Dendritic cell treated with granulocyte-macrophage colony-stimulating factor and Interleukin-4, amounts not matched to agents 40 ng/mL and 50 ng/mL, for 4 days (primary cell): ENCODE measurements around the gene GOLPH3.
"Not testable (repeated sequence)": the region's sequence is repeated elsewhere in the genome, so short reads cannot be mapped to it uniquely, and the experiment has no call there.

Experiments
- H3K27ac Mint-ChIP-seq: one replicate; pipeline ENCODE4 v1.8.0; 2022; ENCODE audit warnings: mild to moderate bottlenecking, mixed read lengths
- H3K27me3 Mint-ChIP-seq: one replicate; pipeline ENCODE4 v1.8.0; 2022; ENCODE audit warnings: mild to moderate bottlenecking, mixed read lengths
- H3K36me3 Mint-ChIP-seq: one replicate; pipeline ENCODE4 v1.8.0; 2022; ENCODE audit warnings: low read depth, mixed read lengths
- H3K4me1 Mint-ChIP-seq: one replicate; pipeline ENCODE4 v1.8.0; 2022; ENCODE audit warnings: low read depth, mixed read lengths
- H3K4me3 Mint-ChIP-seq: one replicate; pipeline ENCODE4 v1.8.0; 2022; ENCODE audit warnings: mild to moderate bottlenecking, moderate library complexity, mixed read lengths
- H3K9me3 Mint-ChIP-seq: one replicate; pipeline ENCODE4 v1.8.0; 2022; ENCODE audit warnings: mixed read lengths
- intact Hi-C: fragments of 100-400 bp; cut with micrococcal nuclease; formaldehyde crosslinking; loops from one replicate; pipeline ENCODE4 v1.15.0; 2022

The GOLPH3 gene

DNA sequence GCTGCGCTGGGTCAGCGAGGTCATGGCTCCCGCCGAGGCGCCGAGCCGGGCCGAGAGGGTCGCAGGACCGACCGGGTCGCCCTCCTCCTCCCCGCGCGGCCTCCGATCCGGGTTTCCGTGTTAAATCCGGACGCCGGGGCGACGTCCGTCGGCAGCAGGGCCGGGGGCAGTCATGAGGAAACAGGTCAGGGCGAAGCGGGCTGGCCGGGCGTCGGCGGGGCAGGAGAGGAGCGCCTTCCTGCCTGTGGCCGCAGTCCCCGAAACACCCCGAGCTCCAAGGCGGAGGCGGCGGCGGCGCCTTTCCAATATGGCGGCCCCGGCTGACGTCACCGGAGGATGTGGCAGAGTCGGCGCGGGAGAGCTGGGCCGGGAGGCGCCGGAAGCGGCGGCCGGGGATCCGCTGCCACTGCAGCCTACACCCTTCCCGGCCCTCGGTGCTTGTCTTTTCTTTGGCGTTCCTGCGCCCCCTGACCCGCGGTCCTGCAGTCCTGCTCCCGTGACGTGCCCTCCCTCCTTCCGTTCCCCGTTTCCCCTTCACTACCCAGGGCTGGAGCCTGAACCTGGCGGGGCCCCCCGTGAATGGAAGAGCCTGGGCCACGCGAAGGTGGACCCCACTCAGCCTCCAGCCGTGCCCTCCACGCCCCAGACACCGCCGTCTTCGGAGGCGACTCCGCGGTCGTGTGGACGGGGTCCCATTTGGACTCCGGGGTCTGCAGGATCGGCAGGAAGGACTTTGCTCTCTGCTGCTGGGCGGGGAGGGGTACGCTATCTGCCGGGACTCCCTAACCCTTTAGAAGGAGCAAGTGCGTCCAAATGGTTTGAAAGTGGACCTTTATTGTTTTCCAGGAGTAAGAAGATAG, at the start of gene GOLPH3:
GOLPH3 (minus strand) TSS at position 309 of the 860 bp plus-strand sequence; CDS start at position 24, 285 bp downstream.
- H3K4me3 Mint-ChIP-seq = peak within 1 kb of the TSS; percentile 100
- H3K9me3 Mint-ChIP-seq = no peaks in the 10 kb centered on the region
- no peaks in the 10 kb centered on the region for H3K27me3 Mint-ChIP-seq
- intact Hi-C loops = loop anchor here (2.0 to 10.0 kb wide), 4 partner anchors 39 to 271 kb away; partner anchors contain the start of genes MTMR12 and ZFR
- peaks cover 39% of the 10 kb centered on the region for H3K4me1 Mint-ChIP-seq
- peaks cover 34% of the 10 kb centered on the region for H3K36me3 Mint-ChIP-seq
- H3K27ac Mint-ChIP-seq = peak within 1 kb of the TSS; percentile 100

GRCh38 chr5:32222723-32223470, 48.8 kb upstream of the GOLPH3 start:
- Mint-ChIP-seq H3K4me1 (no peaks in the 10 kb centered on the region), H3K27me3 (no peaks in the 10 kb centered on the region), H3K4me3 (no peak overlapping the region), H3K36me3 (peaks cover 10% of the 10 kb centered on the region), H3K27ac (no peak overlapping the region), H3K9me3 (no peaks in the 10 kb centered on the region)
- intact Hi-C loops = no loop called here

DNA sequence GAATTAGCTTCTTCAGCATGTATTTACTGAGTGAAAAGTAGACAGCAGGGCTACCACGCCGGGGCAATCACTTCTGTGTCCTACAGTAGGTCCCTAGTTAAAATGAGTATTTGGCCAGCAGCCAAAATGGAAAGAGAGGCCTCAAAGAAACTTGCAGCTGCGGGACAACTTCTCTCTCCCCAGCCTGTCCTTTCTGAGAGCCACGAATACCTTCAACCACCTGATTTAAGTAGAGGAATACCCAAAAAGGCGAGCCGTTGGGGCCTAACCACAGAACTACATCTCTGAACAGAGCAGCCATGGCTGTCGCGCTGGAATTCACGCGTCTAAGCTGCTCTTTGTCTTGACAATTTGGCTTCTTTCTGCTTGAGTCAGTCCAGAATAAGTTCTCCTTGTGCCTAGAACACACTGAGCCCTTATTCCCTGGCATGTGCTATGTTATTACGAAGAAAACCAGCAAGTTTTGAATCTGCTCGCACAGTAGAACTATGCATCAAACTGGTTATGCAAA, 43.8 kb upstream of the GOLPH3 start:
- no peak overlapping the region for H3K27ac Mint-ChIP-seq
- H3K9me3 Mint-ChIP-seq = no peaks in the 10 kb centered on the region
- no peaks in the 10 kb centered on the region for H3K36me3 Mint-ChIP-seq
- intact Hi-C loops = no loop called here
- no peaks in the 10 kb centered on the region for H3K27me3 Mint-ChIP-seq
- H3K4me1 Mint-ChIP-seq = peaks cover 18% of the 10 kb centered on the region
- H3K4me3 Mint-ChIP-seq = no peak overlapping the region

DNA sequence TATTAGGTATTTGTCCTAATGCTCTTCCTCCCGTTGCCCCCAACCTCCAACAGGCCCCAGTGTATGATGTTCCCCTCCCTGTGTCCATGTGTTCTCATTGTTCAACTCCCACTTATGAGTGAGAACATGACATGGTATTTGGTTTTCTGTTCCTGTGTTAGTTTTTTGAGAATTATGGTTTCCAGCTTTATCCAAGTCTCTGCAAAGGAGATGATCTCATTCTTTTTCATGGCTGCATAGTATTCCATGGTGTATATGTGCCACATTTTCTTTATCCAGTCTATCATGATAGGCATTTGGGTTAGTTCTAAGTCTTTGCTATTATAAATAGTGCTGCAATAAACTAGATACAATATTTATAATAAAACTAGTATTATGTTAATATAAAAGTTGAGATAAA, 40.2 kb upstream of the GOLPH3 start:
- peaks cover 38% of the 10 kb centered on the region for H3K4me1 Mint-ChIP-seq
- H3K27ac Mint-ChIP-seq, intact Hi-C loops, H3K4me3 Mint-ChIP-seq, H3K27me3 Mint-ChIP-seq, H3K9me3 Mint-ChIP-seq, H3K36me3 Mint-ChIP-seq: not testable (repeated sequence)

DNA sequence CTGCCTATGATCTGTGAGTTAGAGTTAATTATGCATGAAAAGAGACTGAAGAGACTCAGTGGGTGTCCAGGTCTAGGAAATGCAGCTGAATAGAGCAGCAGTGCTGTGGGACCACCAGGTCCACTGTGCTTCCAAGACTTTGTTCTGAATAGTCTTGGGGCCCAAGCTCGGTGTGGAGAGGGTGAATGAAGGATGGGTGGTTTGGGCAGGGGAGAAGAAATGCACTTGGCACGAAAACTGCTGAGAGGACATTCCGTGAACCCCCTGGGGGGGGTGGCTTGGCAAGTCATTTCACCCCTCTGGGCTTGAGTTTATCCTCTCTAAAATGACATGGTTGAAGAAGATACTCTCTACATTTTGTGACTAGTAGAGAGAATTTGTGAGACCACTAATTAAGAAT, 36.0 kb upstream of the GOLPH3 start:
- H3K9me3 Mint-ChIP-seq = no peaks in the 10 kb centered on the region
- intact Hi-C loops = no loop called here
- no peak overlapping the region for H3K4me3 Mint-ChIP-seq
- H3K27me3 Mint-ChIP-seq = no peaks in the 10 kb centered on the region
- peaks cover 35% of the 10 kb centered on the region for H3K4me1 Mint-ChIP-seq
- H3K36me3 Mint-ChIP-seq = no peaks in the 10 kb centered on the region
- peak overlapping the region; percentile 88 for H3K27ac Mint-ChIP-seq

DNA sequence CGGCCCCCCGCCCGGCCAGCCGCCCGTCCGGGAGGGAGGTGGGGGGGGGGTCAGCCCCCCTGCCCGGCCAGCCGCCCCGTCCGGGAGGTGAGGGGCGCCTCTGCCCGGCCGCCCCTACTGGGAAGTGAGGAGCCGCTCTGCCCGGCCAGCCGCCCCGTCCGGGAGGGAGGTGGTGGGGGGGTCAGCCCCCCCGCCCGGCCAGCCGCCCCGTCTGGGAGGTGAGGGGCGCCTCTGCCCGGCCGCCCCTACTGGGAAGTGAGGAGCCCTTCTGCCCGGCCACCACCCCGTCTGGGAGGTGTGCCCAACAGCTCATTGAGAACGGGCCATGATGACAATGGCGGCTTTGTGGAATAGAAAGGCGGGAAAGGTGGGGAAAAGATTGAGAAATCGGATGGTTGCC, 34.7 kb upstream of the GOLPH3 start:
- H3K4me3 Mint-ChIP-seq, intact Hi-C loops, H3K36me3 Mint-ChIP-seq, H3K9me3 Mint-ChIP-seq, H3K27me3 Mint-ChIP-seq, H3K27ac Mint-ChIP-seq: not testable (repeated sequence)
- H3K4me1 Mint-ChIP-seq = peaks cover 36% of the 10 kb centered on the region

GRCh38 chr5:32207355-32207634, 33.2 kb upstream of the GOLPH3 start:
- Mint-ChIP-seq H3K27me3 (no peaks in the 10 kb centered on the region), H3K36me3 (no peaks in the 10 kb centered on the region), H3K27ac (peak overlapping the region; percentile 56), H3K9me3 (no peaks in the 10 kb centered on the region), H3K4me1 (peaks cover 49% of the 10 kb centered on the region), H3K4me3 (no peak overlapping the region)
- intact Hi-C loops = no loop called here

DNA sequence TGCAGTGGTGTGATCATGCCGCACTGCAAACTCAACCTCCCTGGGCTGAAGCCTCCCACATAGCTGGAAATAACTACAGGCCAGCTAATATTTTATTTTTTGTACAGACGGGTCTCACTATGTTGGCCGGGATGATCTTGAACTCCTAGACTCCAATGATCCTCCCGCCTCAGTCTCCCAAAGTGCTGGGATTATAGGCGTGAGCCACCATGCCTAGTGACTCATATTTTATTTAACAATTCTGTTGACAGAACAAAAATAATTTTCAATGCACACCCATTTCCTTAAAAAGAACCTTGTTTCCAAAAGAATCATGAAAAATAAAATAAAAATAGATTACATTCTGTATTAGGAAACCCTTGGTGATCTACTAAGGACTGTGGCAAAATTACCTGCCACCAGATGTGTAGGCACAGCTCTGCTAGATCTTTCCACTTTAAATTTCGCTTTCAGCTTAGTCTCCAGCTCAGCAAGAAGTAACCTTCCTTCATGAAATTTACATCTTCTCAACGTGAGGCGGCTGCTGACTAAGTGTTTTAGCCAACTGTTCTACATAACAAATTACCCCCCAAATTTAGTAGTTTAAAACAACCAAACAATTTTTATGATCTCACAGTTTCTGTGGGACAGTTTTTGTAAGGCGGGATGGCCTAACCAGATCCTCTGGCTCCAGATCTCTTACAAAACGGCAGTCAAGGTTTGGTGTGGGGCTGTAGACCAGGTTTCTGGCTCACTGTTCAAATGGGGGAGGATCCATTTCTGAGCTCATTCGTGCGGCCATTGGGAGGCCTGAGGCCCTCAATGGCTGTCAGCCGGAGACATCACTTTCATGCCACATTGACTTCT, 32.6 kb upstream of the GOLPH3 start:
- Mint-ChIP-seq H3K4me1 (peaks cover 55% of the 10 kb centered on the region), H3K9me3 (no peaks in the 10 kb centered on the region), H3K36me3 (no peaks in the 10 kb centered on the region), H3K27me3 (no peaks in the 10 kb centered on the region), H3K27ac (peak overlapping the region; percentile 56), H3K4me3 (no peak overlapping the region)
- intact Hi-C loops = no loop called here

GRCh38 chr5:32206053-32206452, 31.9 kb upstream of the GOLPH3 start:
- no peaks in the 10 kb centered on the region for H3K27me3 Mint-ChIP-seq
- H3K36me3 Mint-ChIP-seq = no peaks in the 10 kb centered on the region
- H3K9me3 Mint-ChIP-seq = no peaks in the 10 kb centered on the region
- H3K27ac Mint-ChIP-seq = no peak overlapping the region
- H3K4me1 Mint-ChIP-seq = peaks cover 57% of the 10 kb centered on the region
- intact Hi-C loops = no loop called here
- H3K4me3 Mint-ChIP-seq = no peak overlapping the region

GRCh38 chr5:32202394-32202793, 28.3 kb upstream of the GOLPH3 start:
- H3K27ac Mint-ChIP-seq = no peak overlapping the region
- H3K4me3 Mint-ChIP-seq = no peak overlapping the region
- peaks cover 48% of the 10 kb centered on the region for H3K4me1 Mint-ChIP-seq
- no peaks in the 10 kb centered on the region for H3K36me3 Mint-ChIP-seq
- no peaks in the 10 kb centered on the region for H3K9me3 Mint-ChIP-seq
- H3K27me3 Mint-ChIP-seq = no peaks in the 10 kb centered on the region
- intact Hi-C loops = no loop called here

- Mint-ChIP-seq H3K27ac (no peak overlapping the region), H3K27me3 (no peaks in the 10 kb centered on the region), H3K4me1 (peaks cover 40% of the 10 kb centered on the region), H3K36me3 (no peaks in the 10 kb centered on the region), H3K9me3 (no peaks in the 10 kb centered on the region), H3K4me3 (no peak overlapping the region)
- intact Hi-C loops = no loop called here
Observed at GRCh38 chr5:32201122-32201753, 27.1 kb upstream of the GOLPH3 start.

GRCh38 chr5:32197032-32197431, 22.9 kb upstream of the GOLPH3 start:
- Mint-ChIP-seq H3K4me3 (no peak overlapping the region), H3K27ac (no peak overlapping the region), H3K36me3 (no peaks in the 10 kb centered on the region), H3K27me3 (no peaks in the 10 kb centered on the region), H3K4me1 (peaks cover 29% of the 10 kb centered on the region), H3K9me3 (no peaks in the 10 kb centered on the region)
- intact Hi-C loops = no loop called here

- intact Hi-C loops = no loop called here
- Mint-ChIP-seq H3K4me3 (no peak overlapping the region), H3K27ac (no peak overlapping the region), H3K27me3 (no peaks in the 10 kb centered on the region), H3K36me3 (no peaks in the 10 kb centered on the region), H3K4me1 (peaks cover 12% of the 10 kb centered on the region), H3K9me3 (no peaks in the 10 kb centered on the region)
Observed at GRCh38 chr5:32195265-32195664, 21.1 kb upstream of the GOLPH3 start.
